GM19239 (cell line): Measurements from ENCODE around the gene LAMC2.
"Not testable (repeated sequence)": the region's sequence is repeated elsewhere in the genome, so short reads cannot be mapped to it uniquely, and the experiment has no call there.

Experiments
- DNase-seq: peaks from one replicate; pipeline ENCODE4 v3.0.0; 2011; ENCODE audit warnings: low spot score; ENCODE audit not compliant: insufficient read length
- FAIRE-seq: peaks from 2 replicates; lab custom pipeline; 2011; peaks lifted over from hg19 to GRCh38; lab: Jason Lieb, UNC

Gene LAMC2

GRCh38 chr1:183234660-183235476, 48.8 kb downstream of the LAMC2 start:
- DNase-seq (no peak), FAIRE-seq (no peak)

GRCh38 chr1:183235503-183235902, 49.4 kb downstream of the LAMC2 start:
- FAIRE-seq = no peak
- no peak for DNase-seq

- DNase-seq (no peak), FAIRE-seq (no peak)
These were observed 50.2 kb downstream of the LAMC2 start for GRCh38 chr1:183236158-183236725.

GRCh38 chr1:183237046-183237445, 51.0 kb downstream of the LAMC2 start:
- FAIRE-seq = no peak
- DNase-seq = no peak

GRCh38 chr1:183238071-183238470, 52.0 kb downstream of the LAMC2 start:
- FAIRE-seq (no peak), DNase-seq (no peak)

GRCh38 chr1:183239220-183239742, 53.2 kb downstream of the LAMC2 start:
- DNase-seq = no peak

GRCh38 chr1:183239793-183240525, 53.9 kb downstream of the LAMC2 start:
- no peak for FAIRE-seq
- DNase-seq = no peak

More at GRCh38 chr1:183239220-183239742, 53.2 kb downstream of the LAMC2 start:
- no peak for FAIRE-seq

- FAIRE-seq (no peak), DNase-seq (no peak)
These were observed 54.4 kb downstream of the LAMC2 start for GRCh38 chr1:183240526-183240825.

GRCh38 chr1:183240853-183241252, 54.8 kb downstream of the LAMC2 start:
- not testable (repeated sequence) for FAIRE-seq, DNase-seq

- FAIRE-seq (no peak), DNase-seq (no peak)
These were observed 55.4 kb downstream of the LAMC2 start for GRCh38 chr1:183241471-183241870.

GRCh38 chr1:183242556-183242955, 56.5 kb downstream of the LAMC2 start:
- FAIRE-seq (no peak), DNase-seq (no peak)

- DNase-seq = no peak
- no peak for FAIRE-seq
These were observed 57.3 kb downstream of the LAMC2 start for GRCh38 chr1:183243161-183244050.

GRCh38 chr1:183244466-183244865, 58.4 kb downstream of the LAMC2 start:
- DNase-seq (no peak), FAIRE-seq (no peak)

- FAIRE-seq (no peak), DNase-seq (no peak)
These were observed 59.3 kb downstream of the LAMC2 start for GRCh38 chr1:183245357-183245756.

- FAIRE-seq (no peak), DNase-seq (no peak)
These were observed 60.4 kb downstream of the LAMC2 start for GRCh38 chr1:183246436-183246835.

- no peak for FAIRE-seq
- DNase-seq = no peak
These were observed 61.0 kb downstream of the LAMC2 start for GRCh38 chr1:183247066-183247465.

- DNase-seq (no peak), FAIRE-seq (no peak)
These were observed 61.4 kb downstream of the LAMC2 start for GRCh38 chr1:183247484-183247883.

- DNase-seq (no peak), FAIRE-seq (no peak)
These were observed 61.9 kb downstream of the LAMC2 start for GRCh38 chr1:183247931-183248330.

- DNase-seq (no peak), FAIRE-seq (no peak)
These were observed 63.1 kb downstream of the LAMC2 start for GRCh38 chr1:183248989-183249691.
